Measurements from ENCODE around the gene POLR2J. TPM values are rescaled to one million over a fixed set of nuclear protein-coding genes. Genes with fewer than 3 reads are reported as not detected.
A peak's percentile ranks its signal among the peaks of the same experiment; 100 is the strongest.
"Not testable (repeated sequence)": the region's sequence is repeated elsewhere in the genome, so short reads cannot be mapped to it uniquely, and the experiment has no call there.

The POLR2J gene
- total RNA-seq, 2 experiments from 2014 or later: 48.3 to 53.6 TPM

DNA sequence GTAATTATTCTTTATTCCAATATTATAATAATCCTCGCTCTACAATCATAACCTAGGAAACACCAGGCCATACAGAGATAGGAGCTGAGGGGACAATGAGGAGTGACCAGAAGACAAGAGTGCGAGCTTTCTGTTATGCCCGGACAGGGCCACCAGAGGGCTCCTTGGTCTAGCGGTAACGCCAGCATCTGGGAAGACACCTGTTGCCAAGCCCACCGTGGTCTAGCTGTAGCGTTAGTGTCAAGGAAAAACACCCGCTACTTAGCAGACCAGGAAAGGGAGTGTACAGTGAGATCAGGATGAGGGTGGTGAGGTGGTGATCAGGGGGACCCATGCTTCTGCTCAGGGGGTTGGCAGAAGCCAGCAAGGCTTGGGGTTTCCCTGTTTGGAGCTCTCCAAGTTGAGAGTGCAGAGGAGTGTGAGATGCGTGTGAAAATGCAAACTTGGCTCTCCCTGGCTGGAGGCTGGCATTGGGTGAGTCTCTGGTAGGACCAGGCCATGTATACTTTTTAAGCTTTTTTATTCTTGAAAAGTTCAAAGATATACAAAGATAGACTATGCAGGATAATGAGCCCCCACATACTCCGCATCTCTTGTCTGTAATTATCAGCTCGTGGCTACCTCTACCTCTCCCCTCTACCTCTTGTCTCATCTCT, 1.4 kb upstream of the POLR2J start:
- H3K4me3 Mint-ChIP-seq; POLR2A ChIA-PET; H3K9me3 Mint-ChIP-seq; H3K27me3 Mint-ChIP-seq; H3K4me1 Mint-ChIP-seq; H3K36me3 Mint-ChIP-seq; ATAC-seq (ENCODE audit: low read depth); H3K27ac Mint-ChIP-seq: not testable (repeated sequence)
- peak; percentile 40 for DNase-seq

DNA sequence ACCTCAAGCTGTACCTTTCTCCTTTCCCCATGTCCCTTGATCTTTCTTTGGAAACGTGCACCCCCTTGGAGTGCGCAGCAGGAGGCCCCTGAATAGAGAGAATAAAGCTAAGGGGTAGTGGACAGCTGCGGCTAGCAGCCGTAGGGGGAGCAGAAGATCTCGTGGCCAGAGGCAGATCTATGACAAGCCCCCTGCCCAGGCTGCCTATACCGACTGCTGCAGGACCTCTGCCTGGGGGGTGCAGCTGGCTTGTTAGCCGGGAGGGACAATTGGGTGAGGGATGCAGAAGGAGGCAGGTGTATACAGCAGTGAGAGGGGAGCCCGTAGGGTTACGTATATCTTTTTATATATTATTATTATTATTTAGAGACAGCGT, 475 bp upstream of the POLR2J start:
- H3K9me3 Mint-ChIP-seq, H3K36me3 Mint-ChIP-seq, H3K27me3 Mint-ChIP-seq, DNase-seq, POLR2A ChIA-PET, H3K27ac Mint-ChIP-seq, H3K4me3 Mint-ChIP-seq, H3K4me1 Mint-ChIP-seq: not testable (repeated sequence)
- peak; percentile 24 for ATAC-seq (ENCODE audit: low read depth)

DNA sequence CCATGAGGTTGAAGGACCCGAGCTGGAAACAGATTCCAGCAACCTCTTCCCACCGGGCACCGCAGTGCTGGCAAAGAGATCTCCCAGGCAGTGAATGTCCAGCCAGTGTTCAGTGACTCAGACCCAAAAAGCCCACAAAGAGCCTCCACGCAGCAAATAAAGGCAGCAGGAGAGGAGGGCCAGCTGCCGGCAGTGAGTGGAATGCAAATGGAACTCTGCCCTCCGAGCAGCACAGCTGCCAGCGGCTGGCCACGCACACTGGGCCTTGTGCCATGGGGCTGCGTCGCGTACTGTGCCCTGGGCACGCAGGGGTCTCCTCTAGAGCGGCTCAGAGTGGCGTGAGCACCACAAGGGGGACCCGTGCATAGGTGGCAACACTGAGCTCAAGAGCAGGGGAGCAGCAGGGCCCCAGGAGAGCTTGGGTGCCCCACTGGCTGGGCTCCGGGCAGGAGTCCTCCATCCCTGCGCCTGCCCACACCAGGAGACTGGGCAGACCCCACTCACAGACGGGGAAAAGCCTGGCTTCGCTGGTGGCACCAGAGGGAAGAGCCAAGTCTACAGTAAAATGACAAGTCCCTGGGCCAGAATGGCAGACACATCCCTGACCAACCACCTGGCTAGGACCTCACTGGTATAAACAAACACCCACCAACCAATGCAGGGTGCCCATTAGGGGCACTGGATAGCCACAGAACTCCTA, 3.8 kb downstream of the POLR2J start:
- H3K4me1 Mint-ChIP-seq; H3K9me3 Mint-ChIP-seq; ATAC-seq (ENCODE audit: low read depth); H3K36me3 Mint-ChIP-seq; H3K27ac Mint-ChIP-seq; H3K4me3 Mint-ChIP-seq; POLR2A ChIA-PET; H3K27me3 Mint-ChIP-seq: not testable (repeated sequence)
- peak; percentile 12 for DNase-seq

DNA sequence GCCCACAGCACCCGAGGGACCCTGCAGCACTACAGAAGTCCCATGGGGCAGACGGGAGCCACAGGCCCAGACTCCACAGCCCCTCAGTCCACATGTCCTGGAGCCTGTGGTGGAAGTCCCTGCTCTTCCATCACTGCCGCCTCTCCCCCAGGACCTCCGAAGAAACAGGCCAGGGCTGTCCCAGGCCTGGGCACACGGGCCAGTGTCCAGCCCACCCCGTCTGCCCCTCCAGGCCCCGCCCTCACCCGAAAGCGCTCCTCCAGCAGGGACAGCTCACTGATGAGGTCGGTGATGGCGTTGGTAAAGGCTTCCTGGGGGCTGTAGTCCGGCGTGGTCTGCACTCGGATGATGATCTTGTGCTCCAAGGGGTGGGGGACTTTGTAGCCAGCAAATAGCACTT, 4.6 kb downstream of the POLR2J start:
- POLR2A ChIA-PET; H3K27me3 Mint-ChIP-seq; H3K9me3 Mint-ChIP-seq; H3K27ac Mint-ChIP-seq; H3K4me1 Mint-ChIP-seq; ATAC-seq (ENCODE audit: low read depth); H3K4me3 Mint-ChIP-seq; H3K36me3 Mint-ChIP-seq: not testable (repeated sequence)
- DNase-seq: peak; percentile 4

DNA sequence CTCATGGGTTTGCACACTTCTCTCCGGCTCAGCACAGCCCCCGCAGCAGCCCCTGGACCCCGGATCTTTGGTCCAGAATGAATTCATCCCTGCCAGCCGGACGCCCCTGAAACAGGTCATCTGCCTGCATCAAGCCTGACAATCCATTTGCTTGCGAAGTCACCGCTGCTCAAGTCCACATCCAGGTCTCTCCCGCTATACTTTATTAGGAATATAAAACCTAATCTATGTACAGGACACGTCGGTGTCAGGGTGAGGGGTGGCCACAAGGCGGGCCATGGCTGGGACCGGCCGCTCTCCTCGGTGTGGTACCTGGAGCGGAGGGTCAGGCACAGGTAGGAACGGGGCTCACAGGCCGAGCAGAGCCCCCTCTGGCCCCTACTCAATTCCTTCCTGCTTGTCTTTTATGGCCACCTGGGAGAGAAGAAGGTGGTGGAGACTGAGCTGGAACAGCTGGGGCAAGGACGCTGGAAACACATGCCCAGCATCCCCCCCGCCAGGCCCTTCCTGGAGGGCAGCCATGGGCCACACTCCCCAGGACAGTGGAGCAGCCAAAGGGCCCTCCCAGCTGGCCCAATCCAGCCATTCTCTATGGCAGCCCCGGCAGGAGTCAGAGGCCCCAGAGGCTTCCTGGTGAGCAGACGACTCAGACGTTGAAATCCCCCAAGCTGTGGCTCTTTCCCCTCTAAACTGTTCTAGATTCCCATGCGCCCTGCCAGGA, 5.3 kb downstream of the POLR2J start:
- Mint-ChIP-seq H3K4me3 (no peak overlapping the region), H3K4me1 (no peaks in the 10 kb centered on the region), H3K27me3 (no peaks in the 10 kb centered on the region), H3K36me3 (no peaks in the 10 kb centered on the region), H3K27ac (no peak overlapping the region), H3K9me3 (no peaks in the 10 kb centered on the region)
- DNase-seq (peak; percentile 21), ATAC-seq (ENCODE audit: low read depth) (no peak)
- POLR2A ChIA-PET: no interaction called here

DNA sequence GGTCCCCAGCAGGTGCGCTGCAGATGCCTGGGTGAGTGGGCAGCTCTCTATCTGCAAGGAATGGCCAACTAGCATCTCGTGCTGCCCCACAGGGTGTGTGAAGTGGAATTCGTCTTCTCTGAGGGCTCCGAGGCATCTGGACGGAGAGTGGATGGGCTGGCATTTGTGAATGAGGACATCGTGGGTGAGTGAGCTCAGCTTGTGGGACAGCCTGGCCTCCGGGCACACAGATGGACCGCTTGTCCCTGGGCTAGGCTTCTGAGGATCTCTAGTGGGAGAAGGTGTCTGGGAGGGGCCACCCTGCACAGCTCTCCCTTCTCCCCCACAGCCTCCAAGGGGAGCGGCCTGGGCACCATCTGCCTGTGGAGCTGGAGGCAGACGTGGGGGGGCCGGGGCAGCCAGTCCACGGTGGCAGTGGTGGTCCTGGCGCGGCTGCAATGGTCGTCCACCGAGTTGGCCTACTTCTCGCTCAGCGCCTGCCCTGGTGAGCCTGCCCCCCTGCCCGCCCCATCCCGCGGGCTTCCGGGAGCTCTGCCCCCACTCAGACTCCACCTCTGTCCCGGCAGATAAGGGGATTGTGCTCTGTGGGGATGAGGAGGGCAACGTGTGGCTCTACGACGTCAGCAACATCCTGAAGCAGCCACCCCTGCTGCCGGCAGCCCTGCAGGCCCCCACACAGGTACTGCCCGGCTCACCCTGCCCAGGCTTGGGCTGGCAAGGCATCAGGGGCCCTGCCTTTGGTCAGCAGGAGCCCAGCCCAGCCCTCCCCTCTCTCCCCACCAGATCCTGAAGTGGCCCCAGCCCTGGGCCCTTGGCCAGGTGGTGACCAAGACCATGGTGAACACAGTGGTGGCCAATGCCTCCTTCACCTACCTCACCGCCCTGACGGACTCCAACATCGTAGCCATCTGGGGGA, 6.3 kb downstream of the POLR2J start:
- Mint-ChIP-seq H3K4me1 (no peaks in the 10 kb centered on the region), H3K9me3 (no peaks in the 10 kb centered on the region), H3K4me3 (no peak overlapping the region), H3K27ac (no peak overlapping the region), H3K36me3 (no peaks in the 10 kb centered on the region), H3K27me3 (no peaks in the 10 kb centered on the region)
- POLR2A ChIA-PET: interaction anchor here (0.5 to 1.2 kb wide), 2 partner anchors 31 to 57 kb away, joined by 3 read pairs; no protein-coding TSS in a partner anchor
- DNase-seq (peak; percentile 26), ATAC-seq (ENCODE audit: low read depth) (no peak)

DNA sequence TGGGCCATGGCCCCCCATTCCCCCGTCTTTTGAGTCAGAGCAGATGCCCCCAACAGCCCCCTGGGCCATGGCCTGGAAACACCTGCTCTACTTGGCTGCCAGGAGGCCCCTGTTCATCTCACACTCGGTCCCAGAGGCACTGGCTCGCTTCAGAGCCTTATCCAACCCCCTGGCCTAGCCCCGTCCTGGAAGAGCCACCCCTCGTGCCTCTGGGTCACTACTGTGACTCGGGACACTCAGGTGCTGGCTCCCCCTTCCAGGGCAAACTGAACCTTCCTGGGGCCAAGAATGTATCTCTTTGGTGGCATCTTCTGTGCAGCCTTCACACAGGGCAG, 7.0 kb downstream of the POLR2J start:
- POLR2A ChIA-PET: interaction anchor here (1.2 kb wide), 1 partner anchor 56 kb away, joined by 3 read pairs; no protein-coding TSS in a partner anchor

DNA sequence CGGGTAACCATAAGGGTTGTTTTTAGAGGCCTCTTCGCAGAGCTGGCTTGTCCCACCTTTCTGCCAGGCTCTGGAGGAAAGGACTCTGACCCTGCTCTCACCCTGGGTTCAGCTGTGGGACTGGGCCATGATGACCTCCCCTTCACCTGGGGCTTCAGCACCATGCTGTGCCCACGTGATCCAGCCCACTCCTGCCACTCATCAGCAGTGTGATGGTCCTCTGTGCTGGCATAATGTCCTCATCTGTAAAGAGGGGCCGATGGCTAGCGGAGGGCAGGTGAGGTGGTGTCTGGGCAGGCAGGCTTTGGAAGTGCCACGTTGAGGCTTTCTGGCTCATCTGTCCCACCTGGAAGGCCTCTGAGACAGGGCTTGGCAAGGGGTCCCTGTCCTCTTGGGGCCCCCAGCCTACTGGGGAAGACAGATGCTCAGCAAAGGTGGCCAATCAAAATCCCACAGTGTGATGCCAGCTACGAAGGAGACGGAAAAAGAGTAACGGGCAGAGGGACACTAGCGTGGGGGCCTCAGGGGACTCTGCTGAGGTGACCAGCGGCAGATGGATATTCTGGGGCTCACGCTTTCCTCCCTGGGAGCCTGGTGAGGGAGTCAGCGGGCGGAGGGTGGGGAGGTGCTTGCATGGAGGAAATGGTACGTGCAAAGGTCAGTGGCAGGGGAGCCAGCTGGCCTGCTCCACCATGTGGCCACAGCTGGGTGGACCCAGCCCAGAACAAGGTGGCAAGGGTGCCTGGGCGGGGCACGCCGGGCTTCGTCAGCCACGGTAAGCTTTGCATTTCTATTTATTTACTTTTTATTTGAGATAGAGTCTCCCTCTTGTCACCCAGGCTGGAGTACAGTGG, 8.5 kb downstream of the POLR2J start:
- ATAC-seq (ENCODE audit: low read depth) (no peak), DNase-seq (no peak)
- H3K27me3 Mint-ChIP-seq: no peaks in the 10 kb centered on the region
- no peak overlapping the region for H3K4me3 Mint-ChIP-seq
- peaks cover 6% of the 10 kb centered on the region for H3K4me1 Mint-ChIP-seq
- peak overlapping the region; percentile 25 for H3K27ac Mint-ChIP-seq
- H3K9me3 Mint-ChIP-seq: no peaks in the 10 kb centered on the region
- POLR2A ChIA-PET: no interaction called here
- H3K36me3 Mint-ChIP-seq: no peaks in the 10 kb centered on the region

More for the DNA sequence above, 7.0 kb downstream of the POLR2J start:
- Mint-ChIP-seq H3K36me3 (no peaks in the 10 kb centered on the region), H3K27me3 (no peaks in the 10 kb centered on the region), H3K4me3 (no peak overlapping the region), H3K9me3 (no peaks in the 10 kb centered on the region), H3K4me1 (peaks cover 2% of the 10 kb centered on the region), H3K27ac (no peak overlapping the region)
- ATAC-seq (ENCODE audit: low read depth): no peak
- DNase-seq: no peak

DNA sequence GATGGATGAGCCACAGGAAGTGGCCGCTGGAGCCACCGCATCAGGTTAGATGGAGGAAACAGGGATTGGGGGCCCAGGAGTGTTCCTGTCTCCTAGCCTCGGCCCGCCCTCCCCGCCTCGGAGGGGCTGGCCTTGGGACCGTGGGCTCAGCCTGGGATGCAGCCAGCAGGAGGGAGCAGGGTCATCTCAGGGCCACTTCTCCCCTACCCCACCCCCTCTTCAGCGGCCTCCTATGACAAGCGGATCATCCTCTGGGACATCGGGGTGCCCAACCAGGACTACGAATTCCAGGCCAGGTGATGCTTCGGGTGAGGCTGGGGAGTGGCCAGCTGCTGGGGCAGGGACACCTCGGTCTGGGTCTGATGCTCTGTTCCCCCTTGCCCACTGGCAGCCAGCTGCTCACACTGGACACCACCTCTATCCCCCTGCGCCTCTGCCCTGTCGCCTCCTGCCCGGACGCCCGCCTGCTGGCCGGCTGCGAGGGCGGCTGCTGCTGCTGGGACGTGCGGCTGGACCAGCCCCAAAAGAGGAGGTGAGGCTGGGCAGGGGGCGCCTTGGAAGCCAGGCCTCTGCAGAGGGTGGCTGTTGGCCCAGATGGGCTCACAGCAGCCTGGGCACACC, 9.3 kb downstream of the POLR2J start:
- H3K27ac Mint-ChIP-seq: no peak overlapping the region
- H3K9me3 Mint-ChIP-seq: no peaks in the 10 kb centered on the region
- DNase-seq (no peak), ATAC-seq (ENCODE audit: low read depth) (no peak)
- no peaks in the 10 kb centered on the region for H3K36me3 Mint-ChIP-seq
- no peak overlapping the region for H3K4me3 Mint-ChIP-seq
- H3K4me1 Mint-ChIP-seq: peaks cover 6% of the 10 kb centered on the region
- H3K27me3 Mint-ChIP-seq: no peaks in the 10 kb centered on the region
- POLR2A ChIA-PET: no interaction called here

DNA sequence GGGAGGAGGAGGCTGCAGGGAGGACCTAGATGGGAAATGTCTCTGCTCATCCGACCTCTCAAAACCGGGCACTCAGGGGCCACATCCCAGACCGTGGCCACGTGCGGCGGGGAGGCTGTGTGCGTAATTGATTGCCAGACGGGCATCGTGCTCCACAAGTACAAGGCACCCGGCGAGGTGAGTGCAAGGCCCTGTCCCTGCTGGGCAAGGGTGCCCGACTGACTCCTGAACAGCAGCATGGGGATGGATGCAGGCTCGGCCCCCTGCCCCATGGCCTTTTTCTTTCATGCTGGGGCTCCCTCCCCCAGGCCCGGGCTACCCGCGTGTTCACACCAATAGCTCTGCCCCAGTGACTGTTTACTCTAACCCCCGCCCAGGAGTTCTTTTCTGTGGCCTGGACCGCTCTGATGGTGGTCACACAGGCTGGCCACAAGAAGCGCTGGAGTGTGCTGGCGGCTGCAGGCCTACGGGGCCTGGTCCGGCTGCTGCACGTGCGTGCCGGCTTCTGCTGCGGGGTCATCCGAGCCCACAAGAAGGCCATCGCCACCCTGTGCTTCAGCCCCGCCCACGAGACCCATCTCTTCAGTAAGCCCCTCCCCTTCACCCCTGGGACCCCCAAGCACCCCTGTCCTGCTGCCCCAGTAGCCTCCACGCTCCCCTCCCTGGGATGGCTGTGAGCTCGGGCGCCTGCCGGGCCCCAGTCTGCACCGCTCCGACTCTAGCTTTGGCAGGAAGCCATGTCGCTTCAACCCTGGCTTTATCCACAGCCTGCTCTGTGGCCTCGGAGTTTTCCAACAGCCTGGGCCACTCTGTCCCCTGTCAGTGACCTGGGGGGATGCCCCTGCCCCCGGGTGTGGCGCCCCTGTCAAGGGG, 10.0 kb downstream of the POLR2J start:
- DNase-seq (no peak), ATAC-seq (ENCODE audit: low read depth) (no peak)
- Mint-ChIP-seq H3K27me3 (no peaks in the 10 kb centered on the region), H3K4me1 (peaks cover 11% of the 10 kb centered on the region), H3K27ac (no peak overlapping the region), H3K9me3 (no peaks in the 10 kb centered on the region), H3K4me3 (no peak overlapping the region), H3K36me3 (no peaks in the 10 kb centered on the region)
- POLR2A ChIA-PET: interaction anchor here (1.5 kb wide), 1 partner anchor 30 kb away, joined by 3 read pairs; no protein-coding TSS in a partner anchor

DNA sequence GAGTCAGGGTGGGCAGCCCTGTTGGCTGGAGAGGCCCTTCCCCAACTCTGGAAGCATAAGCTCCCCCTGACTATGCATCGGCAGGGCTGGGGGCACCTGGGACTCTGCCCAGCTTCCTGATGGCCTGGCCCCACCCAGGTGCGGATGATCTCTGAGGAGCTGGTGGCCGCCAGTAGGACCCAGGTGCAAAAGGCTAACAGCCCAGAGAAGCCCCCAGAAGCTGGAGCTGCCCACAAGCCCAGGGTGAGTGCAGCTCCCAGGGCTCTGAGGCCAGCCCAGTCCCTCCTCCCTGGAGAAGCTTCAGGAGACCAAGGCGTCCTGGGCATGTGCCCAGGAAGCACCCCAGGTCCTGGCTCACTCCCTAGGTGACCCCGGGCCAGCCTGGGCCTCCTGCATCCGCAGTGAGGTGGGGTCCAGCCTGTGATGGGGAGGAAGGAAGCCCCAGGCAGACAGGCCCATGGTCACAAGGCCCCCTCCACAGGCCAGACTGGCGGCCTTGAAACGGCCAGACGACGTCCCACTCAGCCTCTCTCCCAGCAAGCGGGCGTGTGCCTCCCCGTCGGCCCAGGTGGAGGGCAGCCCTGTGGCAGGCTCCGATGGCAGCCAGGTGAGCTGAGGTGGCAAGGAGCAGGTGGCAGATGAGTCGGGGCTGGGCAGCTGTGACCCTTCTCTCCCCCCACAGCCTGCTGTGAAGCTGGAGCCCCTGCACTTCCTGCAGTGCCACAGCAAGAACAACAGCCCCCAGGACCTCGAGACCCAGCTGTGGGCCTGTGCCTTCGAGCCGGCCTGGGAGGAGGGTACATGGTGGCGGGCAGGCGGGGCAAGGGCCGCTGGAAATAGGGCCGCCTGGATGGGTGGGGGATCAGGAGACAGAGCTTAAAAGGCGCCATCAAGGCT, 10.9 kb downstream of the POLR2J start:
- Mint-ChIP-seq H3K36me3 (no peaks in the 10 kb centered on the region), H3K4me3 (no peak overlapping the region), H3K4me1 (peaks cover 12% of the 10 kb centered on the region), H3K27me3 (no peaks in the 10 kb centered on the region), H3K9me3 (no peaks in the 10 kb centered on the region), H3K27ac (no peak overlapping the region)
- POLR2A ChIA-PET: interaction anchor here (0.6 to 1.5 kb wide), 2 partner anchors 29 to 35 kb away, joined by 3 read pairs; no protein-coding TSS in a partner anchor
- ATAC-seq (ENCODE audit: low read depth) (no peak), DNase-seq (no peak)
